Measurements from ENCODE around the gene SWI5.

Gene SWI5

GRCh38 chr9:128252317-128253139 is 23.5 kb upstream of the SWI5 start:
- DNase-seq: no peak

GRCh38 chr9:128253140-128253990 is 22.7 kb upstream of the SWI5 start:
- no peak for DNase-seq

DNA sequence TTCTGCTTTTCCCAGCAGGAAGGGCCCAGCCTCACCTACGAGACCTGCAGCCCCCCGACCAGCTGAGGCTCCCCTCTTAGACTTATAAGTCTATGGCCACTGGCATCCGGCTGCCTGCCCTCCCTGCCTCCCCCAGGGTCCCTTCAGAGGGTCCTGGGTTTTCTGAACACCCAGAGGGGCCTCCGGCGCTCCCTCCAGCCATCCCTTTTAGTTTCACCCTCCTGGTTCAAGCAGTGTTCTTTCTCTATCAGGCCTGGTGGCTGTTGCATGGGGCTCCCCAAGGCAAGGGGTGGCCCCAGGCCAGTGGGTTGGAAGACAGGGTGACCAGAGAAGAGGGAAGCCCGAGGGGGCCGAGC is 22.1 kb upstream of the SWI5 start:
- no peak for DNase-seq

- no peak for DNase-seq
These were observed 21.7 kb upstream of the SWI5 start for GRCh38 chr9:128254362-128254761.

DNA sequence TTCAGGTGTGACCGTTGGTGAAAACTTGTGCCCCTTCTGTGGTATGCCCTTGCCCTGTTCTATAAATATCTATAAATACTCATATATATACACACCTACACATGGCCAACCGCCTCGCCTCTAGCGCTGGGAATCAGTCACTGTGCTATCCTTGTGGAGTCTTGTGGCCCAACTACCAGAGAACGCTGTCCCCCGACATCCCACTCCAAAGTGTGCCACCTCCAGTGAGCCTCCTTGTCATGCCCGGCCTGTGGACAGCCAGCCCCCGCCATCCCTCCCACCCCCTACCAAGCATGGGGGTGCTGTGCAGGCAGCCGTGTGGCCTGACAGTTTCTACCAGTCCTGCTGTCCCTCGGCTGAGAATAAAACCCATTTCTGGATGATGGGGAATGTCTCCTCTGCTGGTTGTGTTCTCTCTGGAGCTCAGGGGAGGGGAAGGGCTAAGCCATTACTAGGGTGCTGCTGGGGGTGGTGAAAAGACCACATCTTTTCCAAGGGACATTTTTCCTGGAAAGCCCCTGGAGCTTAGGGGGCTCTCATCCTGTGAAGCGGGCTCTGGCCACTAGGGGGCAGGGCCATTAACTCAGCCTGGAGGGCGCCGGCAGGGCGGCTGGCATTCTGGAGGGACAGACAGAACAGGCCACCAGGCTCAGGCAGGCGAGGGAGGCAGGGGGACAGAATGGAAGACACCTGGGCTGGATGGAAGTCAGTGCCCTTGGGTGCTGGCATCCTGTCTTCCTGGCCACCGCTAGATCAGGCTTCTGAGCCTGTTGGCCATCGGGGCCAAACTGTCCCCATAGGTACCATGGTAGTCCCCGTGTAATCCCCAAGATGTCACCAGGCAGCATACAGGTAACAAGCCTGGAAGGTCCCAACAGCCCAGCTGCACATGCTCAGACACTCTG is 21.0 kb upstream of the SWI5 start:
- DNase-seq: peak; percentile 52

DNA sequence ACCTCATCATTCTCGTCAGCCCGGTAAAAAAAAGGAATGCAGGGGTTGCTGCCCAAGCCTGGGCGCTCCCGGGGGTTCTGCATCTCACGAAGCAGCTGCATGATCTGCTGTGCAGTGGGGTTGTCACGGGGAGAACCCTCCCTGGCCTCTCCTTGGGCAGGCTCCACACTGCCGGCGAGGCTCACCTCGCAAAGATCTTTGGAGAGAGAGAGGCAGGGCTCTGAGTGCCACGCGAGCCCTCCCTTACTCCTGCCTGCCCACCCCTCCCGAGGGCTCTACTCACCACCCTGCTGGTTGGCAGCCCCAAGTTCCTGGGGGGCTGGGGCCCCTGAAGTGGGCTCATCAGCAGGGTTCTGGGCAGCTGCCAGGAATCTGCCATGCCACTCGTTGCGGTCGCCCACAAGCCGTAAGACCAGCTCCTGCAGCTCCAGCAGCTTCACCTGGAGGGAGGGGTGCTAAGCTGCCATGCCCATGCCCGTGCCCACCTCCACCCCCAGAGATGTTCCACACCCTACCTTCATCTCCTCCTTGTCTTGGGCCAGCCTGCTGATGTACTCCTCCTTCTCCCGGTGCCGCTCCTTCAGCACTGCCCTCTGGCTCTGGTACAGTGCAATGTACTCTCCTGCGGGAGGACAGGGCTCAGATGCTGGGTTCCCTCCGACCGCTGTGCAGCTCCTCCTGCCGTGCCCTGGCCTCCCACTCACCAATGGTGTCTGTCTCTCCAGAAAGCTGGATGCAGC is 18.8 kb upstream of the SWI5 start:
- no peak for DNase-seq

DNA sequence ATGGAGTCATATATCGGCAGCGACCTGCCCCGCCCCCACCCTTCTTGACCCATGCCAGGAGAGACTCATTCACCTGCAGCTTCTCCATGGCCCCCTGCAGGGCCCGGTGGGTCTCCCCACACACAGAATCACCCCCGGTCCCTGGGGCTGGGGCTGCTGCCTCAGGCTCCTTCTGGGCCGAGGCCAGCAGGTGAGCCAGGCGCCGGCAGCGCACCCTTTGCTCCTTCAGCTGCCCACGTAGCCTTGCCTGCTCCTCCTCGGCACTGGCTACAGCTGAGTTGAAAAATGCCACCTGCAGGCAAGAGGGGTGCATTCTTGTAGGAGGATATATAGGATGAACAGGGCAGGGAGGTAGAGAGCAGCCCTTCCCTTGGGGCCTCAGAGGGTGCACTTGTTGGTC is 18.2 kb upstream of the SWI5 start:
- DNase-seq: no peak

GRCh38 chr9:128258326-128258725 is 17.8 kb upstream of the SWI5 start:
- no peak for DNase-seq

- no peak for DNase-seq
These were observed 16.9 kb upstream of the SWI5 start for GRCh38 chr9:128259156-128259555.

GRCh38 chr9:128260340-128260739 is 15.7 kb upstream of the SWI5 start:
- no peak for DNase-seq

- no peak for DNase-seq
These were observed 13.4 kb upstream of the SWI5 start for GRCh38 chr9:128262687-128263086.

GRCh38 chr9:128265348-128265847 is 10.7 kb upstream of the SWI5 start:
- no peak for DNase-seq

DNA sequence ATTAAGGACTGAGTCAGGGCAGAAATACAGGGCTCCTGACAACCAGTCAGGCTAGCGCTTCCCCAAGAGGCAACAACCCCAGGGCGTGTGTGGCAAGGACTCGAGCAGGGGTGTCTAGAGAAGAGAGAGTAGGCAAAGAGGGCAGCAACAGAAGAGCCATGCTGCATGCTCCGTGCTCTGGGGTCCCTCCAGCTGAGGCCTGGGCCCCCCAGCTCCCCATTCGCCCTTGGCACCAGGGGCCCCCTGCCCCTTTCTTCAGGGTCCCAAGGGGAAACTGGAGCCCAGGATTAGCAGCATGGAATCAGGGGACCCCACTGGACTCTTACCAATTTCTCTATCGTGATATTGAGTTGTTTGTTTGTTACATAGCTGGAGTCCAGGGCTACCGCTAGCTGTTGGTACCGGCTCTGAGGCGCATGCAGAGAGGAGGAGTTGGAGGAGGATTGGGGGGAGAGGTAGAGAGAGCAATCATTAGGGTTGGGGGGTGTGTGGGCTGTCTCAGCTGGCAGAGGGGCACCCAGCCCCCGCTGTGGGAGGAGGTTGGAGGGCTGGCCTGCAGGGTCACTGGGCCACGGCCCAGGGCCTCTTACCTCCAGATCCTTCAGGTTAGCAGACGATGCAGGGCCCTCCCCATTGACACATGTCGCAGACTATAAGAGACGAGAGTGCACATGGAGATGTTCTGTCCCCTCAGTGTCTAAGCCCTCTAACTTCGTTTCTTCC is 9.0 kb upstream of the SWI5 start:
- DNase-seq: no peak

GRCh38 chr9:128271112-128271511 is 5.0 kb upstream of the SWI5 start:
- DNase-seq: no peak

- no peak for DNase-seq
These were observed 4.6 kb upstream of the SWI5 start for GRCh38 chr9:128271512-128271911.

GRCh38 chr9:128274245-128274644 is 1.8 kb upstream of the SWI5 start:
- DNase-seq: no peak

DNA sequence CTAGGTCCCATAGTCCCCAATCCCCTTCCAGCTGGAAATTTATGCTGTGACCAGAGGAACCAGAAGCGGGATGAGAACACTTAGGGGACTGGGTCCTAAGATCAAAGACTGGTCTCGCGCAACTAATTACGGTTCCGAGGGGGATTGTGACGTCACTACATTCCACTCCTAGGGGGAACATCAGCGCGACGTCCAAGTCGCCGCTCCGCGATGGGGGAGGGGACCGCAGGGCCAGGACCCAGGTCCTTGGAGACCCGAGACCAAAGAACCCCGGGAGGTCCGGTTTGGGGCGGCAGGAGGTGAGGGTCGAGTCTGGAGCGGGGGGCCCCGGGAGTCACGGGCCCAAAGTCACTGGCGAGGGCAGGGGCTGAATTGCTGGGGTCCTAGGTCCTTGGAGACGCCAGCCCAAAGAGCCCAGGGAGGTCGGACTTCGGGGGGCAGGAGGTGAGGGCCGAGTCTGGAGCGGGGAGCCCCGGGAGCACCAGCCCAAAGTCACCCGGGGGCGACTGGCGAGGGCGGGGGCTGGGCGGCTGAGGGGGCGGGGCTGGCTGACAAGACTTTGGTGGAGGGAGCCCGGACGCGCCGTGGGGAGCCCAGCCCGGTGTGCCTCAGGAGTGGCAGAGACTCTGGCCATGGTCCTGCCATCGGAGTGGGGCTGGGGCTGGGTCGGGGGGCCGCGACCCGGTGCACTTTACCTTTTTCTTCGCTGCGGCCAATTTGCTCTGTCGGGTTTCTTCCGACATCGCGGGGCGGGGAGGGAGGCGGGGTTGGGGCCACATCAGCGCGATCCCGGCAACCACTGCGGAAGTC is 673 bp upstream of the SWI5 start, which contains the start of gene GOLGA2:
Gene GOLGA2, minus strand, starts transcription at position 810 of the 810 bp plus-strand sequence. Its CDS starts 31 bp downstream, at position 779.
- peak; percentile 72 for DNase-seq

DNA sequence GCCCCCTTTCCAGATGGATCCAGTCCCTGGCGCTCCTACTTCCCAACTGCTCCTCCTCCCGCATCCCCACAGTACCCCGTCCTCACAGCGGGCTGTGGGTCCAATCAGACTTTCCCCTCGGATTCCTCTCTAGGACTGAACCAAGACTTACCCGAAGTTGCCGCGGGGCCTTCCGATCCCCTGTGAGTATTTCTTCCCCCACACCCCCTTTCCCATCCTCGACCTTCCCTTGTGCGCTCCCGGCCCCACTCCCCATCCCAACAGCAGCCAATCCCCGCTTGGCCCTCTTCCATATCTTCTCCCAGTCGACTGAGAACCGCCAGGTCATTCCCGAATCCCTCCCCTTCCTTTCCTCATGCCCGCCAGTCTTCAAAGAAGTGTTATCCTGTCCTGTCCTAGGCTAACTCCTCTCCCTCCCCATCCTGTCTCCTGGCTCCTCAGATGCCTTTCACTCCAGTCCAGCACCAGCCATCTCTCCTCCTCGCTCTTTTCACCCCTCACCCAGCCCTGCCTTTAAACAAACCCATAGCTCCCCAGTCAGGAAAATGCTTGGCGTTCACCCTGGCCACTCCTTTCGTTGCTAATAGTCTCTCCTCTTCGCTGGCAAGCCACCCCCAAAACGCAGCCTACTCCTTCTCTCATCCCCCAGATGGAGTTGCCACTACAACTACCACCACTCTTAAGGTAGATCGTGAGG is 646 bp downstream of the SWI5 start:
- peak; percentile 23 for DNase-seq

All from effector CD8-positive, alpha-beta T cell (primary cell).